PC-9 (cell line): Measurements from ENCODE around the gene MRPL43. TPM values are rescaled to one million over a fixed set of nuclear protein-coding genes. Genes with fewer than 3 reads are reported as not detected.

Experiments used
- BruUV-seq: library from RNA; stranded (reverse); fragments of 400-500 nt; replicated peaks from 2 replicates; lab custom pipeline; 2021; lab: Mats Ljungman, UMichigan
- CTCF ChIA-PET: fragments of 300-600 bp; sonication (Branson Sonifier 250); formaldehyde crosslinking; loops from one replicate; lab custom pipeline; 2022; ENCODE audit warnings: antibody characterized with exemption; lab: Charles Lee
- POLR2A ChIA-PET: fragments of 300-600 bp; sonication (Branson Sonifier 250); formaldehyde crosslinking; loops from one replicate; lab custom pipeline; 2022; ENCODE audit warnings: antibody characterized with exemption; ENCODE audit not compliant: unreplicated experiment; lab: Charles Lee
- DNase-seq, 2 experiments: peaks; one replicate each; pipeline versions ENCODE4 v3.0.0 to v3.0.0-alpha.2; 2015 to 2022; ENCODE audit warnings: mixed read lengths in 1 of 2
- H2AFZ ChIP-seq: fragments of 200-600 bp; sonication (generic); 2 replicates; pipeline ENCODE4 v1.8.1; 2017; ENCODE audit warnings: antibody characterized with exemption
- H3F3A ChIP-seq: fragments of 200-600 bp; sonication (generic); 2 replicates; pipeline ENCODE4 v1.8.1; 2017; ENCODE audit warnings: antibody characterized with exemption, mild to moderate bottlenecking, low read depth; ENCODE audit not compliant: insufficient read depth
- H3K27ac ChIP-seq: fragments of 200-600 bp; sonication (generic); 2 replicates; pipeline ENCODE4 v1.6.1; 2016; ENCODE audit warnings: mixed run types
- H3K27me3 ChIP-seq: fragments of 200-600 bp; sonication (generic); 2 replicates; pipeline ENCODE4 v1.6.1; 2016; ENCODE audit warnings: low read depth, mixed run types; ENCODE audit not compliant: insufficient read depth
- H3K36me3 ChIP-seq: fragments of 200-600 bp; sonication (generic); 2 replicates; pipeline ENCODE4 v1.6.1; 2016; ENCODE audit warnings: low read depth, mixed run types
- H3K4me1 ChIP-seq: fragments of 200-600 bp; sonication (generic); replicated peaks from 2 replicates; pipeline ENCODE4 v1.6.1; 2016; ENCODE audit warnings: mixed run types; ENCODE audit not compliant: insufficient read depth
- H3K4me2 ChIP-seq: fragments of 200-600 bp; sonication (generic); 2 replicates; pipeline ENCODE4 v1.6.1; 2017; ENCODE audit warnings: mixed run types
- H3K4me3 ChIP-seq: fragments of 200-600 bp; sonication (generic); 2 replicates; pipeline ENCODE4 v1.6.1; 2016; ENCODE audit warnings: mixed run types
- H3K79me2 ChIP-seq: fragments of 200-600 bp; sonication (generic); 2 replicates; pipeline ENCODE4 v1.6.1; 2017; ENCODE audit warnings: low read depth, mixed run types
- H3K9me2 ChIP-seq: fragments of 200-600 bp; sonication (generic); 2 replicates; pipeline ENCODE4 v1.8.1; 2017; ENCODE audit warnings: mild to moderate bottlenecking; ENCODE audit not compliant: insufficient read depth
- H3K9me3 ChIP-seq: fragments of 200-600 bp; sonication (generic); 2 replicates; pipeline ENCODE4 v1.8.1; 2016; ENCODE audit warnings: low read depth; ENCODE audit not compliant: insufficient read depth
- H4K20me1 ChIP-seq: fragments of 200-600 bp; sonication (generic); 2 replicates; pipeline ENCODE4 v1.8.1; 2017; ENCODE audit not compliant: insufficient read depth
- CTCF ChIP-seq: fragments of 200-600 bp; sonication (generic); conservative IDR thresholded peaks from 2 replicates; pipeline ENCODE4 v1.6.1; 2017; ENCODE audit warnings: mixed run types, antibody characterized with exemption, mild to moderate bottlenecking, moderate library complexity
- EZH2 ChIP-seq: fragments of 200-600 bp; sonication (generic); IDR thresholded peaks from 2 replicates; pipeline ENCODE4 v1.8.0; 2017; ENCODE audit warnings: antibody characterized with exemption, low read depth
- intact Hi-C: fragments of 100-400 bp; cut with micrococcal nuclease; formaldehyde crosslinking; loops from one replicate; pipeline ENCODE4 v1.10.0; 2022; ENCODE audit not compliant: unreplicated experiment
- total RNA-seq: library from RNA; stranded (reverse); gene quantifications from 2 replicates; pipeline ENCODE4 v1.2.3, GENCODE V29; 2021

The MRPL43 gene
- total RNA-seq, 1 experiment from 2014 or later, result 45.7 TPM

- Histone ChIP-seq H4K20me1 (no peaks in the 10 kb centered on the region), H3K79me2 (0 out of 2 replicates have a peak, but pooled peaks cover under 1% of the 10 kb centered on the region), H3K27me3 (no peaks in the 10 kb centered on the region), H3K4me3 (no peak overlapping the region), H3K27ac (no peak overlapping the region), H3K4me1 (peaks cover 9% of the 10 kb centered on the region), H3K36me3 (no peaks in the 10 kb centered on the region), H3F3A (no peaks in the 10 kb centered on the region), H3K9me3 (no peaks in the 10 kb centered on the region), H3K4me2 (no peak overlapping the region), H3K9me2 (no peaks in the 10 kb centered on the region), H2AFZ (no peak overlapping the region)
- BruUV-seq, result no TSS peak
- no peak for TF ChIP-seq EZH2
- TF ChIP-seq CTCF, result no peak
- DNase-seq, result no peak
- ChIA-PET POLR2A (no interaction called here), CTCF (no interaction called here)
- intact Hi-C loops, result no loop called here
Measured at GRCh38 chr10:100980311-100980710, 7.0 kb downstream of the MRPL43 start.

GRCh38 chr10:100979791-100980272, 7.5 kb downstream of the MRPL43 start:
- Histone ChIP-seq H3F3A (no peaks in the 10 kb centered on the region), H2AFZ (no peak overlapping the region), H3K36me3 (no peaks in the 10 kb centered on the region), H3K9me3 (no peaks in the 10 kb centered on the region), H3K27me3 (no peaks in the 10 kb centered on the region), H3K4me3 (no peak overlapping the region), H3K4me2 (no peak overlapping the region), H3K27ac (no peak overlapping the region), H3K4me1 (peaks cover 9% of the 10 kb centered on the region), H4K20me1 (no peaks in the 10 kb centered on the region), H3K9me2 (no peaks in the 10 kb centered on the region), H3K79me2 (no peaks in the 10 kb centered on the region)
- intact Hi-C loops, result no loop called here
- POLR2A ChIA-PET, result no interaction called here
- CTCF ChIA-PET, result no interaction called here
- DNase-seq, result no peak
- TF ChIP-seq EZH2 (no peak), CTCF (no peak)
- BruUV-seq, result no TSS peak

GRCh38 chr10:100978901-100979195, 8.4 kb downstream of the MRPL43 start:
- Histone ChIP-seq H2AFZ (no peak overlapping the region), H4K20me1 (no peaks in the 10 kb centered on the region), H3K9me2 (no peaks in the 10 kb centered on the region), H3F3A (no peaks in the 10 kb centered on the region), H3K27ac (no peak overlapping the region), H3K4me1 (peaks cover 9% of the 10 kb centered on the region), H3K79me2 (no peaks in the 10 kb centered on the region), H3K9me3 (no peaks in the 10 kb centered on the region), H3K4me3 (no peak overlapping the region), H3K36me3 (no peaks in the 10 kb centered on the region), H3K4me2 (no peak overlapping the region), H3K27me3 (no peaks in the 10 kb centered on the region)
- no TSS peak for BruUV-seq
- DNase-seq, result no peak
- CTCF ChIA-PET, result no interaction called here
- no peak for TF ChIP-seq EZH2
- no peak for TF ChIP-seq CTCF
- POLR2A ChIA-PET, result no interaction called here
- intact Hi-C loops, result no loop called here
